Keratinocyte (primary cell): Measurements from ENCODE around the gene ERC2.

Source experiments
- CTCF ChIP-seq, 3 experiments: IDR thresholded peaks in 1 of 3; conservative IDR thresholded peaks in 1 of 3; optimal IDR thresholded peaks in 1 of 3; 2 replicates in 2 of 3; 3 replicates in 1 of 3; pipeline versions ENCODE3 to v1.5.1; 2011; ENCODE audit warnings: low read length in 3 of 3, mild to moderate bottlenecking in 3 of 3, moderate library complexity in 2 of 3, control low read depth in 1 of 3, inconsistent platforms in 1 of 3; ENCODE audit not compliant: insufficient read depth in 2 of 3; ENCODE audit errors: extremely low read depth in 1 of 3
- EZH2 ChIP-seq: IDR thresholded peaks from one replicate; pipeline ENCODE4 v1.6.1; 2012; ENCODE audit warnings: inconsistent platforms, mild to moderate bottlenecking, low read length, moderate library complexity

GRCh38 chr3:55474213-55474632 lies 994.0 kb downstream of the ERC2 start:
- TF ChIP-seq CTCF (optimal IDR thresholded peaks at IDR 0.05 in 1 of 3, IDR thresholded peaks at IDR 0.05 in 1 of 3, conservative IDR thresholded peaks at IDR 0.05 in 1 of 3; ENCODE audit: extremely low read depth in 1 of 3, insufficient read depth in 2 of 3, low read length in 3 of 3) (no peak), EZH2 (no peak)
